Esophagus squamous epithelium (tissue), 4 donors: ENCODE measurements around the gene CENPQ.
"Not testable (repeated sequence)": the region's sequence is repeated elsewhere in the genome, so short reads cannot be mapped to it uniquely, and the experiment has no call there.

Source experiments
- CTCF ChIP-seq, 6 experiments: fragments of 450-650 bp in 4 of 6; fragments of 200-600 bp in 2 of 6; sonication (generic) in 2 of 6; IDR thresholded peaks; one replicate each; pipeline ENCODE4 v1.5.1; 2016 to 2019; ENCODE audit warnings: antibody characterized with exemption in 6 of 6, mild to moderate bottlenecking in 4 of 6, moderate library complexity in 4 of 6
- POLR2A ChIP-seq, 4 donors: fragments of 450-650 bp; IDR thresholded peaks; one replicate each; pipeline ENCODE4 v1.6.1; 2017; ENCODE audit warnings: antibody characterized with exemption in 4 of 4, mild to moderate bottlenecking in 4 of 4, moderate library complexity in 3 of 4

DNA sequence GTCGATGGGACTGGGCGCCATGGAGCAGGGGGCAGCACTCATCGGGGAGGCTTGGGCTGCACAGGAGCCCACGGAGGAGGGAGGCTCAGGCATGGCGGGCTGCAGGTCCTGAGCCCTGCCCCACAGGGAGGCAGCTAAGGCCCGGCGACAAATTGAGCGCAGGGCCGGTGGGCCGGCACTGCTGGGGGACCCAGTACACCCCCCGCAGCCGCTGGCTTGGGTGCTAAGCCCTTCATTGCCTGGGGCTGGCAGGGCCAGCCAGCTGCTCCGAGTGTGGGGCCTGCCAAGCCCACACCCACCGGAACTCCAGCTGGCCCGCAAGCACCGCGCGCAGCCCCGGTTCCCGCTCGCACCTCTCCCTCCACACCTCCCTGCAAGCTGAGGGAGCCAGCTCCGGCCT, 18.7 kb downstream of the CENPQ start:
- TF ChIP-seq POLR2A, CTCF (IDR thresholded peaks at IDR 0.05): not testable (repeated sequence)
